Measurements from ENCODE around the gene CSK. TPM values are rescaled to one million over a fixed set of nuclear protein-coding genes. Genes with fewer than 3 reads are reported as not detected.

The CSK gene
- total and polyA plus RNA-seq, 2 experiments from 2014 or later = 13.6 to 27.5 TPM

DNA sequence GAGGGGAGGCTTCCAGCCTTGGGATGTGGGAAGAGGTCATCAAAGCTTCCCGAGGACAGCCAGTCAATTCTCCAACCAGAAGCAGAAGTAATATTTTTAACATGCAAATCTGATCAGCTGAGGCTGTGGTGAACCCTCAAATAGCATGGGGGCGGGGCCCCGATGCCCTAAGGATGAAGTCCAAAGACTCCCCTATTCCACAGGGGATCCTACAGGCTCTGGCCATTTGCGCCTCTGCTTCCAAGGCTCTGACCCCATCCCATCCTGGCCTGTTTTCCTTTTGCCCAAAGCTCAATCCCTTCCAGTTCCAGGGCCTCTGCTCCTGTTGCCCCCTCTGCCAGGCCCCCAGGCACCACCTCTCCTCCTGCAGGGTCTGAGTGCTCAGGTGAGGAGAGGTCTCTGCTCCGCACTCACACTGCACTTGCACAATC lies 6.7 kb upstream of the CSK start (continued):
- TF ChIP-seq, protein P1, sequence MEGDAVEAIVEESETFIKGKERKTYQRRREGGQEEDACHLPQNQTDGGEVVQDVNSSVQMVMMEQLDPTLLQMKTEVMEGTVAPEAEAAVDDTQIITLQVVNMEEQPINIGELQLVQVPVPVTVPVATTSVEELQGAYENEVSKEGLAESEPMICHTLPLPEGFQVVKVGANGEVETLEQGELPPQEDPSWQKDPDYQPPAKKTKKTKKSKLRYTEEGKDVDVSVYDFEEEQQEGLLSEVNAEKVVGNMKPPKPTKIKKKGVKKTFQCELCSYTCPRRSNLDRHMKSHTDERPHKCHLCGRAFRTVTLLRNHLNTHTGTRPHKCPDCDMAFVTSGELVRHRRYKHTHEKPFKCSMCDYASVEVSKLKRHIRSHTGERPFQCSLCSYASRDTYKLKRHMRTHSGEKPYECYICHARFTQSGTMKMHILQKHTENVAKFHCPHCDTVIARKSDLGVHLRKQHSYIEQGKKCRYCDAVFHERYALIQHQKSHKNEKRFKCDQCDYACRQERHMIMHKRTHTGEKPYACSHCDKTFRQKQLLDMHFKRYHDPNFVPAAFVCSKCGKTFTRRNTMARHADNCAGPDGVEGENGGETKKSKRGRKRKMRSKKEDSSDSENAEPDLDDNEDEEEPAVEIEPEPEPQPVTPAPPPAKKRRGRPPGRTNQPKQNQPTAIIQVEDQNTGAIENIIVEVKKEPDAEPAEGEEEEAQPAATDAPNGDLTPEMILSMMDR (conservative IDR thresholded peaks at IDR 0.05; ENCODE audit: low read depth in 2 of 2) = no peak

DNA sequence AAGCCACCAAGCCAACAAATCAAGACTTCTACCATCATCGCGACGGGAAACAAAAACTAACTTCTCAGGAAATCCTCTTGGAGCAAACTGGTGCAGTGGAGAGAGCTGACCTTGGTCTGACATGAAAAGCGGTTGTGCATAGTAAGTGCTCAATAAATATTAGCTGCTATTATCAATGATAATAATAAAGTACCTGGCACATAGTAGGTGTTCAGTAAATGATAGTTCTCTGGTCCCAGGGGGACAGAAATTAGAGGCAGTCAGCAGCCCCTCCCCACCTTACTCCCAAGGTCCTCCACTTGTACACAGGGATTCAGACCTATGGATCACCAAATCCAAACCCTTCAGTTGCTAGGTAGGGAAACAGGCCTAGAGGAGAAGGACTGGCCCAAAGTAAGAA lies 6.0 kb upstream of the CSK start:
- H3K4me3 Mint-ChIP-seq = no peak overlapping the region
- no peaks in the 10 kb centered on the region for H4K20me1 ChIP-seq (replicated peaks; ENCODE audit: insufficient read depth)
- H3K4me1 Mint-ChIP-seq = peaks cover 41% of the 10 kb centered on the region
- TF ChIP-seq POLR2AphosphoS5 (IDR thresholded peaks at IDR 0.05; ENCODE audit: low read depth) = no peak
- TF ChIP-seq, protein P1 (conservative IDR thresholded peaks at IDR 0.05; ENCODE audit: low read depth in 2 of 2) = no peak
- no peak for TF ChIP-seq JUNB (IDR thresholded peaks at IDR 0.05; ENCODE audit: unreplicated experiment)
- TF ChIP-seq, protein P2, sequence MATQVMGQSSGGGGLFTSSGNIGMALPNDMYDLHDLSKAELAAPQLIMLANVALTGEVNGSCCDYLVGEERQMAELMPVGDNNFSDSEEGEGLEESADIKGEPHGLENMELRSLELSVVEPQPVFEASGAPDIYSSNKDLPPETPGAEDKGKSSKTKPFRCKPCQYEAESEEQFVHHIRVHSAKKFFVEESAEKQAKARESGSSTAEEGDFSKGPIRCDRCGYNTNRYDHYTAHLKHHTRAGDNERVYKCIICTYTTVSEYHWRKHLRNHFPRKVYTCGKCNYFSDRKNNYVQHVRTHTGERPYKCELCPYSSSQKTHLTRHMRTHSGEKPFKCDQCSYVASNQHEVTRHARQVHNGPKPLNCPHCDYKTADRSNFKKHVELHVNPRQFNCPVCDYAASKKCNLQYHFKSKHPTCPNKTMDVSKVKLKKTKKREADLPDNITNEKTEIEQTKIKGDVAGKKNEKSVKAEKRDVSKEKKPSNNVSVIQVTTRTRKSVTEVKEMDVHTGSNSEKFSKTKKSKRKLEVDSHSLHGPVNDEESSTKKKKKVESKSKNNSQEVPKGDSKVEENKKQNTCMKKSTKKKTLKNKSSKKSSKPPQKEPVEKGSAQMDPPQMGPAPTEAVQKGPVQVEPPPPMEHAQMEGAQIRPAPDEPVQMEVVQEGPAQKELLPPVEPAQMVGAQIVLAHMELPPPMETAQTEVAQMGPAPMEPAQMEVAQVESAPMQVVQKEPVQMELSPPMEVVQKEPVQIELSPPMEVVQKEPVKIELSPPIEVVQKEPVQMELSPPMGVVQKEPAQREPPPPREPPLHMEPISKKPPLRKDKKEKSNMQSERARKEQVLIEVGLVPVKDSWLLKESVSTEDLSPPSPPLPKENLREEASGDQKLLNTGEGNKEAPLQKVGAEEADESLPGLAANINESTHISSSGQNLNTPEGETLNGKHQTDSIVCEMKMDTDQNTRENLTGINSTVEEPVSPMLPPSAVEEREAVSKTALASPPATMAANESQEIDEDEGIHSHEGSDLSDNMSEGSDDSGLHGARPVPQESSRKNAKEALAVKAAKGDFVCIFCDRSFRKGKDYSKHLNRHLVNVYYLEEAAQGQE (IDR thresholded peaks at IDR 0.05; ENCODE audit: unreplicated experiment) = no peak
- TF ChIP-seq, protein P3, sequence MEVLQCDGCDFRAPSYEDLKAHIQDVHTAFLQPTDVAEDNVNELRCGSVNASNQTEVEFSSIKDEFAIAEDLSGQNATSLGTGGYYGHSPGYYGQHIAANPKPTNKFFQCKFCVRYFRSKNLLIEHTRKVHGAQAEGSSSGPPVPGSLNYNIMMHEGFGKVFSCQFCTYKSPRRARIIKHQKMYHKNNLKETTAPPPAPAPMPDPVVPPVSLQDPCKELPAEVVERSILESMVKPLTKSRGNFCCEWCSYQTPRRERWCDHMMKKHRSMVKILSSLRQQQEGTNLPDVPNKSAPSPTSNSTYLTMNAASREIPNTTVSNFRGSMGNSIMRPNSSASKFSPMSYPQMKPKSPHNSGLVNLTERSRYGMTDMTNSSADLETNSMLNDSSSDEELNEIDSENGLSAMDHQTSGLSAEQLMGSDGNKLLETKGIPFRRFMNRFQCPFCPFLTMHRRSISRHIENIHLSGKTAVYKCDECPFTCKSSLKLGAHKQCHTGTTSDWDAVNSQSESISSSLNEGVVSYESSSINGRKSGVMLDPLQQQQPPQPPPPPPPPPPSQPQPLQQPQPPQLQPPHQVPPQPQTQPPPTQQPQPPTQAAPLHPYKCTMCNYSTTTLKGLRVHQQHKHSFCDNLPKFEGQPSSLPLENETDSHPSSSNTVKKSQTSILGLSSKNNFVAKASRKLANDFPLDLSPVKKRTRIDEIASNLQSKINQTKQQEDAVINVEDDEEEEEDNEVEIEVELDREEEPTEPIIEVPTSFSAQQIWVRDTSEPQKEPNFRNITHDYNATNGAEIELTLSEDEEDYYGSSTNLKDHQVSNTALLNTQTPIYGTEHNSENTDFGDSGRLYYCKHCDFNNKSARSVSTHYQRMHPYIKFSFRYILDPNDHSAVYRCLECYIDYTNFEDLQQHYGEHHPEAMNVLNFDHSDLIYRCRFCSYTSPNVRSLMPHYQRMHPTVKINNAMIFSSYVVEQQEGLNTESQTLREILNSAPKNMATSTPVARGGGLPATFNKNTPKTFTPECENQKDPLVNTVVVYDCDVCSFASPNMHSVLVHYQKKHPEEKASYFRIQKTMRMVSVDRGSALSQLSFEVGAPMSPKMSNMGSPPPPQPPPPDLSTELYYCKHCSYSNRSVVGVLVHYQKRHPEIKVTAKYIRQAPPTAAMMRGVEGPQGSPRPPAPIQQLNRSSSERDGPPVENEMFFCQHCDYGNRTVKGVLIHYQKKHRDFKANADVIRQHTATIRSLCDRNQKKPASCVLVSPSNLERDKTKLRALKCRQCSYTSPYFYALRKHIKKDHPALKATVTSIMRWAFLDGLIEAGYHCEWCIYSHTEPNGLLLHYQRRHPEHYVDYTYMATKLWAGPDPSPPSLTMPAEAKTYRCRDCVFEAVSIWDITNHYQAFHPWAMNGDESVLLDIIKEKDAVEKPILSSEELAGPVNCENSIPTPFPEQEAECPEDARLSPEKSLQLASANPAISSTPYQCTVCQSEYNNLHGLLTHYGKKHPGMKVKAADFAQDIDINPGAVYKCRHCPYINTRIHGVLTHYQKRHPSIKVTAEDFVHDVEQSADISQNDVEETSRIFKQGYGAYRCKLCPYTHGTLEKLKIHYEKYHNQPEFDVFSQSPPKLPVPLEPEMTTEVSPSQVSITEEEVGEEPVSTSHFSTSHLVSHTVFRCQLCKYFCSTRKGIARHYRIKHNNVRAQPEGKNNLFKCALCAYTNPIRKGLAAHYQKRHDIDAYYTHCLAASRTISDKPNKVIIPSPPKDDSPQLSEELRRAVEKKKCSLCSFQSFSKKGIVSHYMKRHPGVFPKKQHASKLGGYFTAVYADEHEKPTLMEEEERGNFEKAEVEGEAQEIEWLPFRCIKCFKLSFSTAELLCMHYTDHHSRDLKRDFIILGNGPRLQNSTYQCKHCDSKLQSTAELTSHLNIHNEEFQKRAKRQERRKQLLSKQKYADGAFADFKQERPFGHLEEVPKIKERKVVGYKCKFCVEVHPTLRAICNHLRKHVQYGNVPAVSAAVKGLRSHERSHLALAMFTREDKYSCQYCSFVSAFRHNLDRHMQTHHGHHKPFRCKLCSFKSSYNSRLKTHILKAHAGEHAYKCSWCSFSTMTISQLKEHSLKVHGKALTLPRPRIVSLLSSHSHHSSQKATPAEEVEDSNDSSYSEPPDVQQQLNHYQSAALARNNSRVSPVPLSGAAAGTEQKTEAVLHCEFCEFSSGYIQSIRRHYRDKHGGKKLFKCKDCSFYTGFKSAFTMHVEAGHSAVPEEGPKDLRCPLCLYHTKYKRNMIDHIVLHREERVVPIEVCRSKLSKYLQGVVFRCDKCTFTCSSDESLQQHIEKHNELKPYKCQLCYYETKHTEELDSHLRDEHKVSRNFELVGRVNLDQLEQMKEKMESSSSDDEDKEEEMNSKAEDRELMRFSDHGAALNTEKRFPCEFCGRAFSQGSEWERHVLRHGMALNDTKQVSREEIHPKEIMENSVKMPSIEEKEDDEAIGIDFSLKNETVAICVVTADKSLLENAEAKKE (CRISPR knock-in tag; IDR thresholded peaks at IDR 0.05) = no peak
- TF ChIP-seq CREB1 (CRISPR knock-in tag; IDR thresholded peaks at IDR 0.05; ENCODE audit: low read depth) = no peak
- TF ChIP-seq EZH2phosphoT487 (IDR thresholded peaks at IDR 0.05; ENCODE audit: unreplicated experiment) = no peak
- no peak for TF ChIP-seq NANOG (IDR thresholded peaks at IDR 0.05; ENCODE audit: borderline replicate concordance)
- no peak for TF ChIP-seq ZNF114 (CRISPR knock-in tag; IDR thresholded peaks at IDR 0.05)
- TF ChIP-seq EZH2 (IDR thresholded peaks at IDR 0.05; ENCODE audit: low read depth, unreplicated experiment) = no peak

More for the DNA sequence above, 6.0 kb upstream of the CSK start:
- no peak for DNase-seq (ENCODE audit: low spot score)
- Histone ChIP-seq H3K4me2 (no peak overlapping the region), H3K36me3 (ENCODE audit: insufficient read depth) (no peaks in the 10 kb centered on the region), H3K4me1 (ENCODE audit: insufficient read depth) (peaks cover 14% of the 10 kb centered on the region; the same call in 1 of the 2 replicates), H3K4me3 (no peak overlapping the region), H3F3A (replicated peaks; ENCODE audit: low read depth) (0 out of 2 replicates have a peak, but pooled peaks cover 3% of the 10 kb centered on the region), H3K9me2 (ENCODE audit: insufficient read depth) (no peaks in the 10 kb centered on the region), H2AFZ (no peak overlapping the region), H3K79me2 (replicated peaks; ENCODE audit: insufficient read depth) (no peaks in the 10 kb centered on the region), H3K27me3 (ENCODE audit: insufficient read depth) (peaks cover 12% of the 10 kb centered on the region), H3K27ac (ENCODE audit: low read depth) (no peak overlapping the region)
- no peaks in the 10 kb centered on the region for H3K36me3 Mint-ChIP-seq (ENCODE audit: low read depth)
- no peaks in the 10 kb centered on the region for H3K9me3 Mint-ChIP-seq
- no peak for ATAC-seq
- H3K27me3 Mint-ChIP-seq (ENCODE audit: insufficient read depth, low read depth, poor library complexity) = peaks cover 24% of the 10 kb centered on the region
- no peak overlapping the region for H3K27ac Mint-ChIP-seq

Data from GM23338 (cell line).